Fibroblast of mammary gland (primary cell): Measurements from ENCODE around the gene SLC13A4.
"Not testable (repeated sequence)": the region's sequence is repeated elsewhere in the genome, so short reads cannot be mapped to it uniquely, and the experiment has no call there.

Experiments
- DNase-seq: peaks from one replicate; pipeline ENCODE4 v3.0.0-alpha.2; 2010; ENCODE audit warnings: low read depth
- H3K4me3 ChIP-seq: 2 replicates; pipeline ENCODE4 v1.5.1; 2011; ENCODE audit warnings: low read depth, mild to moderate bottlenecking, low read length, moderate library complexity; ENCODE audit not compliant: control insufficient read depth
- TF ChIP-seq, protein P1 (sequence below): conservative IDR thresholded peaks from 2 replicates; pipeline ENCODE4 v1.5.1; 2011; ENCODE audit warnings: low read depth, low read length, inconsistent platforms; ENCODE audit not compliant: control insufficient read depth, insufficient read depth

SLC13A4 gene

DNA sequence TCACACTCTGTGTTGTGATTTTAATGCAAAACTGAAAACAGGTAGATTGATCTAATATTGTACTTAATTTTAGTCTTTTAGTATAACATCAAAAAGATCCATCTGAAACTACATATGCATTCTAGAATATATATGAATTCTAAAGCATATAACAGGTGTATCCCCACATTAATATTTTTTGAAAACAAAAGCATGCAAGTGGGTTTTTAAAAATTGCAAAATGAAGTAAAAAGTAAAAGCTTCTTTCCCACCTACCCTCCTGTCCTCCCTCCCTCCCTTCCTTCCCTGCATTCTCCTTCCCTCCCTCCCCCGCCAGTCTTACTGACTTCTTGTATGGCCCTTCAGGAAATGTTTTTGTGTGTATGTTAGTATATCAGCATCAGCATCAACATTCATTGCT is 80.2 kb downstream of the SLC13A4 start:
- no peak overlapping the region for H3K4me3 ChIP-seq
- TF ChIP-seq, protein P1, sequence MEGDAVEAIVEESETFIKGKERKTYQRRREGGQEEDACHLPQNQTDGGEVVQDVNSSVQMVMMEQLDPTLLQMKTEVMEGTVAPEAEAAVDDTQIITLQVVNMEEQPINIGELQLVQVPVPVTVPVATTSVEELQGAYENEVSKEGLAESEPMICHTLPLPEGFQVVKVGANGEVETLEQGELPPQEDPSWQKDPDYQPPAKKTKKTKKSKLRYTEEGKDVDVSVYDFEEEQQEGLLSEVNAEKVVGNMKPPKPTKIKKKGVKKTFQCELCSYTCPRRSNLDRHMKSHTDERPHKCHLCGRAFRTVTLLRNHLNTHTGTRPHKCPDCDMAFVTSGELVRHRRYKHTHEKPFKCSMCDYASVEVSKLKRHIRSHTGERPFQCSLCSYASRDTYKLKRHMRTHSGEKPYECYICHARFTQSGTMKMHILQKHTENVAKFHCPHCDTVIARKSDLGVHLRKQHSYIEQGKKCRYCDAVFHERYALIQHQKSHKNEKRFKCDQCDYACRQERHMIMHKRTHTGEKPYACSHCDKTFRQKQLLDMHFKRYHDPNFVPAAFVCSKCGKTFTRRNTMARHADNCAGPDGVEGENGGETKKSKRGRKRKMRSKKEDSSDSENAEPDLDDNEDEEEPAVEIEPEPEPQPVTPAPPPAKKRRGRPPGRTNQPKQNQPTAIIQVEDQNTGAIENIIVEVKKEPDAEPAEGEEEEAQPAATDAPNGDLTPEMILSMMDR: no peak
- no peak for DNase-seq

DNA sequence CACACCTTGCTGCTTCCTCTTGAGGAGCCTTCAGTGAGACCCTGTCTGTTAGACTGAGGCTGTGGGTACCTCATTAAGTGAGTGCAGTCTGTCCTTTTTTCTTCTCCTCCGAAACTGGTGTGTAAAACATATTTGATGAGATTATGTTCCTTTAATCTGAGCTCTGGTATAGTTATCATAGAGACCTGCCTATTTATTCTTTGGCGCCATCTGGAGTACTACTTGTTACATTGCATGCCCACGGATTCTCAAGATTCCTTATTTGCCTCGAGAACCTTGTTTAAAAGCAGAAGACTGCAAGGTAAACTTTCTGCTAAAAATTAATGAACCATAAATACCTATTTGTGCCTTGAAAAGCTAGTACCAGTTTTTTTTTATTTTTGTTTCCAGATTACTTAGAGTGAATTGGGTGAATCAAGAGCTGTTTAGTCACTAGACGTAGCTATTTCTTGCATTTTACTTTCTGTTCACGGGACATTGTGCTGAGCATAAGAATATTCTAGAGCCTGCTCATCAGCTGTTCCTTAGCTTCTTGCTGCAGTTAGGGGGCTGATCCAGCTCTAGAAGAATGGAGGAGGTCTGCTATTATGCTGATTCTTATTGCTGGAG is 82.6 kb downstream of the SLC13A4 start:
- TF ChIP-seq, protein P1: peak; percentile 76
- DNase-seq: peak; percentile 58
- no peak overlapping the region for H3K4me3 ChIP-seq

DNA sequence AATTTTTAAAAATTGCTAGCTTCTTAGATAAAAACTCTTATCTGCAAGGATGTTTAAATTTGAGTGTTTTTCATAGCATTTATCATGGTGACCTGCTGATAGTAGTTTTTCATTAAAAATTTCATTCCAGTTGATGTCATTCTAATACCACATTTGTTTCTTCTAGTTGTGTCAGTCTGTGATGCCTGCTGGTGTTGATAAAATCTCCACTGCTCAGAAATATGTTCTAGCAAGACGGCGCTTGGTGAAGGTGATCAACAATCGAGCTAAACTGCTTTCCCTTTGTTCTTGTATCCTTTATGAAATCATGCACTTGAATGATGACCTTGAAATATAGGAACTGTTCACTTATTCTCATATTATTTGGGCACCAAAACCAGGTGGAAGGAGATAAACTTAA is 83.3 kb downstream of the SLC13A4 start:
- TF ChIP-seq, protein P1: no peak
- DNase-seq: no peak
- no peak overlapping the region for H3K4me3 ChIP-seq

DNA sequence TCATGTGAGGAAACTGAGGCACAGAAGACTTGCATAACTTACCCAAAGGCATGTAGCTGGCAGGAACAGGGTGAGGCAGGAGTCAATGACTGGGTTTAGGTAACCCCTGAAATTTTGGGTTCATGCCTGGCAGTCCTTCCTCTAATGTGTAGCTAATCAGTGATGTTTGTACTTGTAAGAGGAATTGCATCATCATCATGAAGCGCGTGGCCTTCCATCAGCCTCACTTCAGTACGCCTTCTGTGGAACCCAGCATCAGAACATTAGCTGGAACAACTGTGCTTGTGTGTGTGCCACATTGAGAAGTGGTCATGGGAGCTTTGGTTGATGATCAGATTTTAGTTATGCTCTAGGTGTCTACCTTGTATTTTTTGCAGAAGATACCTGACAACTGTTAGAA is 83.8 kb downstream of the SLC13A4 start:
- DNase-seq: no peak
- H3K4me3 ChIP-seq: no peak overlapping the region
- TF ChIP-seq, protein P1: no peak

DNA sequence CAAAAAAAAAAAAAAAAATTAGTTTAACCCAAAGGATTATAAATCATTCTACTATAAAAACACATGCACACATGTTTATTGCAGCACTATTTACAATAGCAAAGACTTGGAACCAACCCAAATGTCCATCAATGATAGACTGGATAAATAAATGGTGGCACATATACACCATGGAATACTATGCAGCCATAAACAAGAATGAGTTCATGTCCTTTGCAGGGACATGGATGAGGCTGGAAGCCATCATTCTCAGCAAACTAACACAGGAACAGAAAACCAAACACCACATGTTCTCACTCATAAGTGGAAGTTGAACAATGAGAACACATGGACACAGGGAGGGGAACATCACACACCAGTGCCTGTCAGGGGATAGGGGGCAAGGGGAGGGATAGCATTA is 88.3 kb downstream of the SLC13A4 start:
- DNase-seq, H3K4me3 ChIP-seq: not testable (repeated sequence)

DNA sequence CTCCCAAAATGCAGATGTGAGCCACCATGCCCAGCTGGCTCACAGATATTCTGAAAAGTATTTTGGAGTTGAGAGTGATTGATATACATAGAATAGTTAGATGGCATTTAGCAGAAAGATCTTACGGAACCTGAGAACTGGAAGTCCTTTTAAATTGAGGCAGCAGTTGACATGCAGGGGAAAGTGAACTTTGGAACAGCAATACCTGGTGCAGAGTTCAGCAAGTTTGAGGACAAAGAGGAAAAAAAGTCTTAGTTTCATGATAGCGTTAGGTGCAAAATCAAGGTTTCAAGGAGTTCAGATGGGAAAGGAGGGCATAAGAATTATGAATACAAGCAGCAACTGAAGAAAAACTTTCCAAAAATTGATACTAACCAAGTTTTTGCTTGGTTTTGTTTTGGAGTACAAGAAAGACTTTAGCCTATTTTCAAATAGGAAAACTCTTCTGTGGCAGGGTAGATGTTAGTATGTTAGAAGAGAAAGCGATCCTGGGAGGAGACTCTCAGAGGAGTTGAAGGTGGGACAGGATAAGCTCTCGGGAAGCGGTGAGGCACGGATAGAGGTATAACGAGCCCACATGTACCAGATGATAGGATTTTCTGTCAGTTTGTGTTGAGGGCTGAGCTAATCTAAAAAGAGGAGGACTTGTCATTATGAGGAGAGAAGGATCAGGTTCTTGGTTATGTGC is 93.7 kb downstream of the SLC13A4 start:
- no peak for DNase-seq

More for the DNA sequence above, 93.7 kb downstream of the SLC13A4 start:
- TF ChIP-seq, protein P1: no peak
- no peak overlapping the region for H3K4me3 ChIP-seq
